ENCODE measurements around the gene C1orf122.

C1orf122 gene

DNA sequence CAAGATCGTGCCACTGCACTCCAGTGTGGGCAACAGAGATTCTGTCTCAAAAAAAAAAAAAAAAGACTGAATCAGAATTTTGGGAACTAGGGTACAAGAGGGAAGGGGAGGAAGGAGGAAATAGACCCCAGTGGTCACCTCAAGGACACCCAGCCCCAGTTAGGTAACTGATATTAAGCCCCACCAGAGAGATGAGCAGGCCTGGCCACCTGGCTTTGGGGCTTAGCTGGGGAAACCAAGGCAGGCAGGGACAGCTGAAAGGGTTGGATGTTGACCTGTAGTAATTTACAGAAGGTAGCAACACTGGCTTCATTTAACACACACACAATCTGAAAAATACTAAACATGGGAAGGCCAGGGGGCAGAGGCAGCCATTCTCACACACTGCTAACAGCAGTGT is 5.2 kb upstream of the C1orf122 start:
- TF ChIP-seq, protein P1, sequence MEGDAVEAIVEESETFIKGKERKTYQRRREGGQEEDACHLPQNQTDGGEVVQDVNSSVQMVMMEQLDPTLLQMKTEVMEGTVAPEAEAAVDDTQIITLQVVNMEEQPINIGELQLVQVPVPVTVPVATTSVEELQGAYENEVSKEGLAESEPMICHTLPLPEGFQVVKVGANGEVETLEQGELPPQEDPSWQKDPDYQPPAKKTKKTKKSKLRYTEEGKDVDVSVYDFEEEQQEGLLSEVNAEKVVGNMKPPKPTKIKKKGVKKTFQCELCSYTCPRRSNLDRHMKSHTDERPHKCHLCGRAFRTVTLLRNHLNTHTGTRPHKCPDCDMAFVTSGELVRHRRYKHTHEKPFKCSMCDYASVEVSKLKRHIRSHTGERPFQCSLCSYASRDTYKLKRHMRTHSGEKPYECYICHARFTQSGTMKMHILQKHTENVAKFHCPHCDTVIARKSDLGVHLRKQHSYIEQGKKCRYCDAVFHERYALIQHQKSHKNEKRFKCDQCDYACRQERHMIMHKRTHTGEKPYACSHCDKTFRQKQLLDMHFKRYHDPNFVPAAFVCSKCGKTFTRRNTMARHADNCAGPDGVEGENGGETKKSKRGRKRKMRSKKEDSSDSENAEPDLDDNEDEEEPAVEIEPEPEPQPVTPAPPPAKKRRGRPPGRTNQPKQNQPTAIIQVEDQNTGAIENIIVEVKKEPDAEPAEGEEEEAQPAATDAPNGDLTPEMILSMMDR (IDR thresholded peaks at IDR 0.05; ENCODE audit: borderline replicate concordance, control extremely low read depth, extremely low read depth, insufficient read depth, missing control alignments), result no peak
- in situ Hi-C loops (cut with MboI; ENCODE audit: low sequenced_read_pairs, unreplicated experiment), result no loop called here
- DNase-seq (ENCODE audit: low spot score), result no peak

DNA sequence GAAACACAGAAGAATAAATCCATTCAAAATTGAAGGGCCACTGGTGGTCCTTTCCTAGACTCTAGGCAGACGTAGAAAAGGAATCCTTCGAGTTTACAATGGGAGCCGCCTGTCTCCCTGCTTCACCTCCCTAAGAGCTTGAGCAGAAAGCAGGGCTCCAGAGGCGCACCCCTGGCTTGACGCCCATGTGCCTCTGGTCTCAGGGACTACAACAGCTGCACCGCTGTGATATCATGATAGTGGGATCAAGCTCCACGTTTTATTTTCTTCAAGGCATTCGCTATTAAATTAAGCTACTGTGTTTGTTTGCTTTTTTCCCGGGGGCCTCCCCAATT is 403 bp upstream of the C1orf122 start:
- in situ Hi-C loops (cut with MboI; ENCODE audit: low sequenced_read_pairs, unreplicated experiment), result no loop called here
- DNase-seq (ENCODE audit: low spot score), result no peak
- TF ChIP-seq, protein P1 (IDR thresholded peaks at IDR 0.05; ENCODE audit: borderline replicate concordance, control extremely low read depth, extremely low read depth, insufficient read depth, missing control alignments), result no peak

DNA sequence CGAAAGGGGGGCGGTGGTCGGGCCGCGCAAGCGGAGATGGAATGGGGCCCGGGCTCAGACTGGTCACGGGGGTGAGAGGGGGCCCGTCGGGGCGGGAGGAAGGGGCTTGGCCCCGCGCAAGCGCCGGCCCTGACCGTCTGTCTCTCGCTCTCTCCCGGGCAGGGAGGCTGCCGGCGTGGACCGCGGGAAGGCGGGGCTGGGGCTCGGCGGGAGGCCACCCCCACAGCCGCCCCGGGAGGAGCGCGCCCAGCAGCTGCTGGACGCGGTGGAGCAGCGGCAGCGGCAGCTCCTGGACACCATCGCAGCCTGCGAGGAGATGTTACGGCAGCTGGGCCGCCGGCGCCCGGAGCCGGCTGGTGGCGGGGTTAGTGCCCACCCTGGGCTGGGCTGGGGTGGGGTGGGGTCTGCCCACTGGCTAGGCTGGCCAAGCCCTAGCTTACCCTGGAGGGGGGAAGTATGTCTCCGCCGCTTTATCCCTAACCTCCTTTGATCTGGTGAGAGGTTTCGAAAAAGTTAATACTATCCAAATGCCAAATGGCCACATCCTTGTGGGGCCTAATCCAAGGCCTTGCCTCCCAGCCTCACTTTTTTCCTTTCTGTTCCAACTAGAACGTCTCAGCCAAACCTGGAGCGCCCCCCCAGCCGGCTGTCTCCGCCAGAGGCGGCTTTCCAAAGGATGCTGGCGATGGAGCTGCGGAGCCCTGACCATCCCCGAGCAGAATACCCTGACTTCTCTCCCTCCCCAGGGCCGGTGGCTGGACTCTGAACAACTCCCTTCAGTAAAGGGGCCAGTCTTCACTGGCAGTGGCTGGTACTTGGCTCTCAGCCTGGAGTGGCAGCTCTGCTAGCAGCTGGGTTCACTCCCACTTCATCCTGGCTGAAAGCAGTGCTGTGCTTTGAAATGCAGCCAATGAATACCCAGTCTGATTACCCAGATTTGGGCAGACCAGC is 1.1 kb downstream of the C1orf122 start:
- DNase-seq (ENCODE audit: low spot score), result peak; percentile 88
- in situ Hi-C loops (cut with MboI; ENCODE audit: low sequenced_read_pairs, unreplicated experiment), result no loop called here

DNA sequence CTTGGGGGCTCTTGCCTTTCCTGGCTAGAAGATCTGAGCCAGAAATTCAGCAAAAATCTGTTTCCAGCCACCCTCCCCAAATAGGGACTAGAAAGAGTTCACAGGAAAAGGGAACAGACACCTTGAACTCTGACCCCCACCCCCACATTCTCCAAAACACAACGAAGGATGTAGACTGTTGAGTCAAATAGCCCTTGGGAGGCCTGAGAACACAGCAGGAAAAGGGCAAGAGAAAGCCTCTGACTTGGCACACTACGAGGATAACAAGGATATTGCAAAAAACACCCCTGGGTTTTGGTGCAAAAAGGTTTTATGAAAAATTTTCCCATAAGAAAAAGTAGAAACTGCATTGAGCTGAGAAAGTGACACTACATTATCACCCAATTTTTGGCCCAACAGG is 2.4 kb downstream of the C1orf122 start:
- DNase-seq (ENCODE audit: low spot score), result no peak
- TF ChIP-seq, protein P1 (IDR thresholded peaks at IDR 0.05; ENCODE audit: borderline replicate concordance, control extremely low read depth, extremely low read depth, insufficient read depth, missing control alignments), result no peak
- in situ Hi-C loops (cut with MboI; ENCODE audit: low sequenced_read_pairs, unreplicated experiment), result no loop called here

More for the DNA sequence above, 1.1 kb downstream of the C1orf122 start:
- TF ChIP-seq, protein P1 (IDR thresholded peaks at IDR 0.05; ENCODE audit: borderline replicate concordance, control extremely low read depth, extremely low read depth, insufficient read depth, missing control alignments), result no peak

DNA sequence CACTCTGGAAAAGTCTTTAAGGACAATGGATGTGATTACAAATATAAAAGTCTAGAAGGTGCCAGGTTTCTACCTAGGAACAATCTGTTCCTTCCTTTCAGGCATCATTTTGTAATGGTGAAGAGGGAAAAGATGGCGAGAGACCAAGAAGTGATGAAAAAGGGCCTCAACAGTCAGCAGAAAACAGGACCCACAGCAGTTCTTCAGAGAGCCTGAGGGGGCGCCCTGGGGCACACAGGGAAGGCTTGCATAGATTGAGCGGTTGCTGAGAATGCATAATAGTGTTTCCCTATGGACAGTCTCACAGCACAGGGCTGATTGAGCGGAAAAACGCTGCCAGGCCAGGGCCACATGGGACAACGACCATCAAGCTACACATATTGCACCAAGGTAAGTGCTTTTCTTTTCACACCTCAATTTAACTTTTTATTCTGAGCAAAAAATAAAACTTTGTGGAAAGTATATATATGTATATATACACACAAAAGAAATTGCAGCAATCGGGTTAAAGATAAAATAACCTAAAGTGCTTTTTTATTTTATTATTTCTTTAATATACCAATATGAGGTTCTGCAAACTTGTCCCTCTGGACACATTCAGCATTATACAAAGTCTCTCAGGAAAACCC is 3.6 kb downstream of the C1orf122 start:
- DNase-seq (ENCODE audit: low spot score), result peak; percentile 74
- in situ Hi-C loops (cut with MboI; ENCODE audit: low sequenced_read_pairs, unreplicated experiment), result no loop called here
- TF ChIP-seq, protein P1 (IDR thresholded peaks at IDR 0.05; ENCODE audit: borderline replicate concordance, control extremely low read depth, extremely low read depth, insufficient read depth, missing control alignments), result peak; percentile 85

DNA sequence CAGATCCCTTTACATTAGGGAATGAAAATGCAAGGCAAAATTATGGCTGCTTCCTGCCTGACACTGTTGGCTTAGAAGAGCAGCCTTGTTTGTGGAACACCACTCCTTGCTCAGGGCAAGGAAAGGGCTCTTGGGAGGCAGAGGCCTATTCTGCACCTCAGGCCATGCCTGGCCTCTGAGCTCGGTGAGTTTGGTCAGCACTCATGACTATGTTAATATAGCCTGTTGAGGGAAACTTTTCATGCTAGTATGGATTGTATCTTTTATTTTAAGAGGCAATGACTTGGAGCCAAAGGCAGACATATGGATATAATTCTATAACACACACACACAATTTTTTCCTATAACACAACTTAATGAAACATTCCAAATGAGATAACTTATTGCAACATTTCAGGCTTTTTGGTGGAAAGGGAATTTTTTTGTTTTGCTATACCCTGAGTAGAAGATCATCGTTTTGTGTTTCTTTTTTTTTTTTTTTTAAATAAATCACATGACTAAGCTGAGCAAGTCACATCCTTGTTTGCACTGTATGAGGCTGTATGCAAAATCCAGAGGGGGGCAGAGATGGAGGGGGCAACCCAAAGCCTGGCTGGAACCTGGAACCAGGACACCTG is 6.0 kb downstream of the C1orf122 start:
- TF ChIP-seq, protein P1 (IDR thresholded peaks at IDR 0.05; ENCODE audit: borderline replicate concordance, control extremely low read depth, extremely low read depth, insufficient read depth, missing control alignments), result no peak
- in situ Hi-C loops (cut with MboI; ENCODE audit: low sequenced_read_pairs, unreplicated experiment), result no loop called here
- DNase-seq (ENCODE audit: low spot score), result no peak
